ENCODE data around the gene METTL26. TPM values are rescaled to one million over a fixed set of nuclear protein-coding genes. Genes with fewer than 3 reads are reported as not detected.

The METTL26 gene
- total and polyA plus RNA-seq, 2 of the 4 experiments (the other 2 are of a cell fraction), result 46.8 to 128 TPM

GRCh38 chr16:667780-668518 is 31.8 kb upstream of the METTL26 start, which contains the start of gene RHOT2:
Gene RHOT2, plus strand, starts transcription at chr16:668132. Its CDS starts 68 bp downstream, at chr16:668200.
- Histone ChIP-seq H3K4me1 (ENCODE audit: control insufficient read depth, insufficient read depth, low read length) (peaks cover 6% of the 10 kb centered on the region), H3K23ac (ENCODE audit: low read depth, low read length) (peak within 1 kb of the TSS; percentile 90; the same call in 1 of the 2 replicates), H3K4ac (ENCODE audit: low read depth, low read length) (peak within 1 kb of the TSS; percentile 97), H2BK5ac (ENCODE audit: low read depth, low read length, poor library complexity, severe bottlenecking) (peak within 1 kb of the TSS; percentile 62), H3K9me1 (ENCODE audit: insufficient read depth, low read length) (peaks cover 6% of the 10 kb centered on the region), H2BK20ac (ENCODE audit: low read depth, low read length) (0 out of 2 replicates have a peak within 1 kb of the TSS, but pooled peaks have one; percentile 54), H3K4me3 (ENCODE audit: insufficient read depth, low read depth, low read length) (peak within 1 kb of the TSS; percentile 68), H3K27ac (ENCODE audit: insufficient read depth, low read length) (peak within 1 kb of the TSS; percentile 69), H4K8ac (ENCODE audit: low read depth in 2 of 2, low read length in 2 of 2) (peak within 1 kb of the TSS; percentile 76 to 99), H3K9me3 (ENCODE audit: control insufficient read depth, insufficient read depth, low read length) (no peaks in the 10 kb centered on the region), H2AFZ (replicated peaks; ENCODE audit: low read length, poor library complexity) (peak within 1 kb of the TSS; percentile 97), H4K20me1 (ENCODE audit: insufficient read depth, low read length) (peaks cover 13% of the 10 kb centered on the region), H2AK5ac (ENCODE audit: low read depth, low read length) (peak within 1 kb of the TSS; percentile 81), H3K36me3 (ENCODE audit: control insufficient read depth, insufficient read depth, low read length) (peaks cover 36% of the 10 kb centered on the region), H3K27me3 (ENCODE audit: control insufficient read depth, insufficient read depth, low read length) (no peaks in the 10 kb centered on the region), H3K56ac (ENCODE audit: extremely low read depth, insufficient read depth, low read length) (0 out of 2 replicates have a peak within 1 kb of the TSS, but pooled peaks have one; percentile 21), H2BK15ac (ENCODE audit: low read depth, low read length) (no peak within 1 kb of the TSS), H3K79me1 (ENCODE audit: low read depth in 1 of 2, low read length in 2 of 2) (peaks cover 0 to 28% of the 10 kb centered on the region in 2 experiments; a peak in 1 of 4 replicates), H2AK9ac (replicated peaks; ENCODE audit: low read depth, low read length, poor library complexity) (peak within 1 kb of the TSS; percentile 100), H3K4me2 (ENCODE audit: low read depth, low read length) (peak within 1 kb of the TSS; percentile 93), H3K9ac (ENCODE audit: low read depth, low read length) (peak within 1 kb of the TSS; percentile 76), H4K5ac (ENCODE audit: low read depth, low read length) (peak within 1 kb of the TSS; percentile 94), H2BK120ac (ENCODE audit: low read depth, low read length) (peak within 1 kb of the TSS; percentile 74; the same call in 1 of the 2 replicates), H3K14ac (replicated peaks; ENCODE audit: low read depth, low read length) (peak within 1 kb of the TSS; percentile 99), H4K91ac (ENCODE audit: insufficient read depth, low read depth, low read length) (peak within 1 kb of the TSS; percentile 74), H3K18ac (ENCODE audit: low read depth, low read length) (no peak within 1 kb of the TSS)
- ChIA-PET CTCF (no interaction called here), POLR2A (ENCODE audit: unreplicated experiment) (no interaction called here)
- ATAC-seq (ENCODE audit: low read depth), result peak; percentile 97
- in situ Hi-C loops (cut with MboI; ENCODE audit: low sequenced_read_pairs), result no loop called here
- dilution Hi-C loops (cut with HindIII; ENCODE audit: low sequenced_read_pairs, unreplicated experiment), result no loop called here
- DNase-seq, result peak; percentile 85
- intact Hi-C loops (cut with micrococcal nuclease), result no loop called here
- no TSS peak for BruUV-seq (replicated peaks)
- WGBS, 2 experiments (ENCODE audit: extremely low coverage in 2 of 2, insufficient read length in 1 of 2), result 0% methylated on average over 40 of the region's 78 CpGs; no CpG with 5 or more reads in 1 of the 2 experiments
- peak; percentile 99 for TF ChIP-seq MAZ (IDR thresholded peaks at IDR 0.05; ENCODE audit: borderline replicate concordance, low read depth, low read length)
- no peak for TF ChIP-seq MAFK (IDR thresholded peaks at IDR 0.05; ENCODE audit: low read depth, low read length)
- 0 out of 2 replicates have a peak, but pooled peaks have one; percentile 64 for TF ChIP-seq ELK1 (IDR thresholded peaks at IDR 0.05; ENCODE audit: borderline replicate concordance, low read depth, low read length)
- TF ChIP-seq RCOR1 (IDR thresholded peaks at IDR 0.05; ENCODE audit: insufficient replicate concordance, low read length), result no peak
- no peak for TF ChIP-seq FOS (IDR thresholded peaks at IDR 0.05; ENCODE audit: low read depth, low read length)
- no peak for TF ChIP-seq USF2 (IDR thresholded peaks at IDR 0.05; ENCODE audit: low read depth, low read length)
- TF ChIP-seq, protein P1, sequence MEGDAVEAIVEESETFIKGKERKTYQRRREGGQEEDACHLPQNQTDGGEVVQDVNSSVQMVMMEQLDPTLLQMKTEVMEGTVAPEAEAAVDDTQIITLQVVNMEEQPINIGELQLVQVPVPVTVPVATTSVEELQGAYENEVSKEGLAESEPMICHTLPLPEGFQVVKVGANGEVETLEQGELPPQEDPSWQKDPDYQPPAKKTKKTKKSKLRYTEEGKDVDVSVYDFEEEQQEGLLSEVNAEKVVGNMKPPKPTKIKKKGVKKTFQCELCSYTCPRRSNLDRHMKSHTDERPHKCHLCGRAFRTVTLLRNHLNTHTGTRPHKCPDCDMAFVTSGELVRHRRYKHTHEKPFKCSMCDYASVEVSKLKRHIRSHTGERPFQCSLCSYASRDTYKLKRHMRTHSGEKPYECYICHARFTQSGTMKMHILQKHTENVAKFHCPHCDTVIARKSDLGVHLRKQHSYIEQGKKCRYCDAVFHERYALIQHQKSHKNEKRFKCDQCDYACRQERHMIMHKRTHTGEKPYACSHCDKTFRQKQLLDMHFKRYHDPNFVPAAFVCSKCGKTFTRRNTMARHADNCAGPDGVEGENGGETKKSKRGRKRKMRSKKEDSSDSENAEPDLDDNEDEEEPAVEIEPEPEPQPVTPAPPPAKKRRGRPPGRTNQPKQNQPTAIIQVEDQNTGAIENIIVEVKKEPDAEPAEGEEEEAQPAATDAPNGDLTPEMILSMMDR (conservative IDR thresholded peaks at IDR 0.05; ENCODE audit: low read depth, low read length), result peak; percentile 98
- no peak for TF ChIP-seq BHLHE40 (IDR thresholded peaks at IDR 0.05; ENCODE audit: low read depth, low read length)
- peak; percentile 74 for TF ChIP-seq CEBPB (IDR thresholded peaks at IDR 0.05; ENCODE audit: low read depth, low read length)
- TF ChIP-seq NFE2L2 (IDR thresholded peaks at IDR 0.05; ENCODE audit: low read depth, low read length), result no peak
- TF ChIP-seq RFX5 (IDR thresholded peaks at IDR 0.05; ENCODE audit: low read depth, low read length), result no peak
- TF ChIP-seq SMC3 (IDR thresholded peaks at IDR 0.05; ENCODE audit: low read depth, low read length), result peak; percentile 63
- TF ChIP-seq CHD1 (IDR thresholded peaks at IDR 0.05; ENCODE audit: low read depth, low read length), result no peak

Measured in IMR-90 (cell line).